ENCODE results near the gene TRA2B. TPM values are rescaled to one million over a fixed set of nuclear protein-coding genes. Genes with fewer than 3 reads are reported as not detected.

TRA2B gene
- total and polyA plus RNA-seq, 2 donors (not counting 3 experiments of a cell fraction or from before 2014, with no cell fraction given) = 173 to 199 TPM

- POLR2A ChIA-PET = interaction anchor here (2.0 kb wide), 1 partner anchor 8 kb away, joined by 9 read pairs; the partner anchor contains the start of gene TRA2B
- Histone ChIP-seq H3K4me1 (ENCODE audit: control insufficient read depth, extremely low read depth, insufficient read depth, low read length) (peaks cover 74% of the 10 kb centered on the region), H3K79me2 (ENCODE audit: control insufficient read depth, insufficient read depth, low read length) (peaks cover 100% of the 10 kb centered on the region), H4K20me1 (replicated peaks; ENCODE audit: control insufficient read depth, extremely low read depth, insufficient read depth, low read length) (peaks cover 62% of the 10 kb centered on the region), H2AFZ (ENCODE audit: low read depth, low read length) (no peak overlapping the region), H3K27me3 (ENCODE audit: control insufficient read depth in 2 of 2, insufficient read depth in 2 of 2, low read length in 2 of 2) (no peaks in the 10 kb centered on the region), H3K9me3 (replicated peaks; ENCODE audit: control insufficient read depth, insufficient read depth, low read length) (no peaks in the 10 kb centered on the region), H3K27ac (ENCODE audit: insufficient read depth, low read depth, low read length) (peak overlapping the region; percentile 4), H3K9ac (replicated peaks; ENCODE audit: extremely low read depth, insufficient read depth, low read length) (no peak overlapping the region), H3K4me3 (replicated peaks in 1 of 3; ENCODE audit: insufficient read depth in 1 of 3, low read depth in 1 of 3, low read length in 3 of 3) (peak overlapping the region in 1 of 3 experiments; percentile 35), H3K9me1 (replicated peaks; ENCODE audit: control insufficient read depth, extremely low read depth, insufficient read depth, low read length) (no peaks in the 10 kb centered on the region), H3K4me2 (ENCODE audit: insufficient read depth, low read length) (peak overlapping the region; percentile 98), H3K36me3 (ENCODE audit: control insufficient read depth in 2 of 2, extremely low read depth in 1 of 2, insufficient read depth in 2 of 2, low read length in 2 of 2) (peaks cover 10 to 21% of the 10 kb centered on the region in 2 experiments)
- CTCF ChIA-PET = interaction anchor here (1.1 to 2.8 kb wide), 4 partner anchors 14 to 269 kb away, joined by 3 to 20 read pairs (median 12); no protein-coding TSS in a partner anchor
- intact Hi-C loops (cut with micrococcal nuclease) = loop anchor here (10.0 kb wide), 1 partner anchor 1595 kb away; the partner anchor contains the start of gene FAM131A
- BruUV-seq (replicated peaks) = no TSS peak
- FAIRE-seq (no peak), DNase-seq (ENCODE audit: low read depth, low spot score) (peak; percentile 76)
- dilution Hi-C loops (cut with MboI; ENCODE audit: extremely low pct_ligation_motif_present, low sequenced_read_pairs) = no loop called here
- TF ChIP-seq JUN (IDR thresholded peaks at IDR 0.05; ENCODE audit: borderline replicate concordance, insufficient read depth, insufficient read length, low read depth) (no peak), MYC (IDR thresholded peaks at IDR 0.05; ENCODE audit: low read depth, low read length) (no peak), GATA2 (IDR thresholded peaks at IDR 0.05; ENCODE audit: insufficient read depth, insufficient read length, low read depth, low read length) (peak; percentile 68), FOS (IDR thresholded peaks at IDR 0.05; ENCODE audit: borderline replicate concordance, insufficient read depth, low read length) (peak; percentile 34), POLR2AphosphoS5 (IDR thresholded peaks at IDR 0.05; ENCODE audit: insufficient read depth, low read depth, low read length) (peak; percentile 27), POLR2A (IDR thresholded peaks at IDR 0.05; ENCODE audit: low read depth, low read length) (peak; percentile 48), EZH2 (IDR thresholded peaks at IDR 0.05; ENCODE audit: borderline replicate concordance, low read depth, low read length, severe bottlenecking) (no peak), CTCF (IDR thresholded peaks at IDR 0.05; ENCODE audit: extremely low read depth in 1 of 2, insufficient read depth in 1 of 2, low read depth in 1 of 2, low read length in 2 of 2) (no peak), MAX (IDR thresholded peaks at IDR 0.05; ENCODE audit: insufficient read depth, insufficient read length) (no peak)
These were observed 8.3 kb downstream of the TRA2B start for GRCh38 chr3:185929192-185930151.

All from endothelial cell of umbilical vein (primary cell).